GM19463 (cell line): Measurements from ENCODE around the gene AHDC1.
"Not testable (repeated sequence)": the region's sequence is repeated elsewhere in the genome, so short reads cannot be mapped to it uniquely, and the experiment has no call there.

Experiments
- ATAC-seq: cut with Tn5 transposase; IDR thresholded peaks from one replicate; pipeline ENCODE4 v1.9.1; 2021; ENCODE audit warnings: mild to moderate bottlenecking, moderate library complexity; ENCODE audit not compliant: unreplicated experiment

Gene AHDC1

GRCh38 chr1:27564710-27565649 lies 39.0 kb downstream of the AHDC1 start:
- ATAC-seq, result no peak

- no peak for ATAC-seq
Observed at GRCh38 chr1:27563591-27564471, 40.1 kb downstream of the AHDC1 start.

GRCh38 chr1:27563341-27563590 lies 40.7 kb downstream of the AHDC1 start:
- ATAC-seq, result no peak

DNA sequence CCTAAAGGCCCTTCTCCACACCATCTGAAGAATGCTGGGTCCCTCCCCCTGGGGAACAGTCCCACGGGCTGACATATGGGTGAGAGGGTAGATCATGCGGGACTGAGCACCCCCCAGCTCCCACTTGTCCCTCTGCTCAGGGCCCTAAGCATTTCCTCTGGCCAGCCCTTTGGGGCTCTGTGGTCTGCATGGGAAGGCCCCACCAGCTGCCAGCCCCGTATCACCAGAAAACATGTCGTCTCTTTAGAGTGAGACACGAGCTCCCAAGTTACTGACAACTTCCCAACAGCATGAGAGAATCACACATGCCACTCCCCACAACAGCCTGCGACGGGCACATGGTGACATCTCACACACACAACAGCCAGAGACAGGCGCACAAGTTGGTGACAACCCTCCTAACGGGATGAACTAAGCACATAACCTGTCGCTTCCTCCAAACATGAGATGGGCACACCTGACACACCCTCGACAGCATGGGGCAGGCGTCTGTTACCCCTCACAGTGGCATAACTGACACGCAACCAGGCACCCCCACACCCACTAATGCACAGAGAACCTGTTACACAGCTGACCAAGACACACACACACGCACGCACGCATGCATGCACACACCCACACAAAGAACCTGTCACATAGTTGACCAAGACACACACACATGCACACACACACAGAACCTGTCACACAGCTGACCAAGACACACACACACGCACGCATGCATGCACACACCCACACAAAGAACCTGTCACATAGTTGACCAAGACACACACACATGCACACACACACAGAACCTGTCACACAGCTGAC lies 41.2 kb downstream of the AHDC1 start:
- no peak for ATAC-seq

- ATAC-seq, result no peak
Observed at GRCh38 chr1:27562021-27562420, 41.9 kb downstream of the AHDC1 start.

- ATAC-seq, result no peak
Observed at GRCh38 chr1:27561124-27561899, 42.6 kb downstream of the AHDC1 start.

DNA sequence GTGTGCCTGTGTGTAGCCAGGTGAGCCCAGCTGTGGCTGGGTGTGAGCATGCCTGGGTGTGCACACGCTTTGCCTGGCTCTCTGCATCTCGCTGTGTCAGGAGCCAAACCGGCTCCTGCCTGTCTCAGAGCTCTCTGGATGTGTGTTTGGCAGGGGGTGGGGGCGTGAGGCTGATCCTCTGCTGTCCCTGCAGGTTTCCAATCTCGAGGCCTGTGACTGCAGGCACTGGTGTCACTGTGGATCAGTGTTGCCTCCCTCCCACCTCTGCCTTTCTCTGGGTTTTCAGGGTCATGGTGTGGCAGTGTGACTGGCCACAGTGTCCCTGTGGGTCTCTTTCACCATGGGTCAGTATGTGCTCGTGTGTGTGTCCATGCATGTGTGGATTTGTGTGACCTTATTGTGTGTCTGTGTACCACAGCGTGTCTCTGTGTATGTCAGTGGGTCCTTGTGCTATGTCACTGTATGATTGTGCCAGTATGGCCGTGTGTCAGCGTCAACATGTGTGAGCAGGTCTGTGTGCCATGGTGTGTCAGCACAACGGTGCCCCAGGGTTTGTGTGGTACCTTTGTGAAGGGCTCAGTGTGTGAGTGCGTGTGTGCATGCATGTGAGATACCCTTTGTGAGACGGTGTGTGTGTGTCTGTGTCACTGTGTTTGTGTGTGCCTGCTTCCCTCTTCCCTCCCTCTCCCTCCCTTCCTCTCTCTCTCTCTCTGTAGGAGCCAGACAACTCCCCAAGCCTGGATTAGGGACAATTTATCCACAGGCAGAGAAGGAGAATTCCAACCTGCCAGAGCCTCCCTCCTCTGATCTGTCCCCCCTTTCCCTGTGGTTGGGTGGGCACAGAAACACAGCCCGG lies 43.4 kb downstream of the AHDC1 start:
- ATAC-seq, result no peak

DNA sequence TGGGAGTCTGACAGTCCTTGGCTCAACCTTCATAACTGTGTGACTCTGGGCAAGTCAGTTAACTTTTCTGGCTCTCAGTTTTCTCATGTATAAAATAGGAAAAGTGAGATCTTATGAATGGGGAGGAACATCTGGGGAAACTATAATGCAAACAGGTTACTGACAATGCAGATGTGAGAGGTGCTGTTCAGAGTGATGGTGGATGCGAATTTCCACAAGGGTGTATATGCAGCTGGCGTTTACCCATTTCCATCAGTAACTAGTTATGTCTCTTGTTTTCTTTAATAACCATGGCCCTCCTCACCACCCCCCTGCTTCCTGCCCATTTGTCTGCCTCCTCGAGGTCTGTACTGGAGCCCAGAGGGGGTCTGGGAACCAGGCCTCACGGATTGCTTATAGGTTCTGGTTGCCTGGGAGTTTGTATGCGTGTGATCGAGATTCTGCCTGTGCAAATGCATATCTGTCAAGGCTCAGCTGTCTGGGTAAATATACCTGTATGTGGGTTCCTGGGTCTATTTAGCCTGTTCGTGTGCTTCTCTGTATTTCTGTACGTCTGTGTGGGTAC lies 44.4 kb downstream of the AHDC1 start:
- no peak for ATAC-seq

DNA sequence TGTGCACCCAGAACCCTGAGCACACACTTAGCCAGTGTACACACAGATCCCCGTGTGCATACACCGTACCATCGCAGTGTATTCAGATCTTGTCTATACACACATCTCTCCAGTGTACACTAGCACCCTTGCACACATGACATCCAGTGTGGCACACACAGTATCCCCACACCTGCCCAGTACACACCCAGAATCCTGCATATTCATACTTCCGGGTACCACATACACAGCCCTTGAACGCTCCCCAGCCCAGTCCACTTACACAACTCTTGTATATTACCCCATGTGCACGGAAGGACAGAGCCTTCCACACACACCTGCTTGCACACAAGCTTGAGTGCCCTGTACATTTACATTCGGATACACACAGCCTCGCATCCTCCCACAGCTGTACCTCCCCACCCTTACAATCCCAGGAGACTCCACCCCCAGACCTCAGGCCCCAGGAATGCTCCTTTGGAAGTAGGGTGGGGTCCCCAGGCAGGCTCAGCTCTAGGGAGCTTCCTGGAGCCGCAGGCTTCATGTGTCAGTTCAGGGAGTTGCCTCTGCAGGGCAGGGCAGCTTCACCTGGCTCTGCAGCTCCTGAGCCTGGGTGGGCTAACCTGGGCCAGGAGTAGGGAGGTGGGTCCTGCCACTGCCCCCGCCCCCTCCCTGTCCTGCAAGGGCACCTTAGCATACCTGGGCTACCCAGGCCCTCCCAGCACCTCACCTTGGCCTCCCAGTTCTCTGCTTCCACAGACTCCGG lies 46.2 kb downstream of the AHDC1 start:
- ATAC-seq, result no peak

GRCh38 chr1:27556781-27557595 lies 47.0 kb downstream of the AHDC1 start:
- ATAC-seq, result no peak

DNA sequence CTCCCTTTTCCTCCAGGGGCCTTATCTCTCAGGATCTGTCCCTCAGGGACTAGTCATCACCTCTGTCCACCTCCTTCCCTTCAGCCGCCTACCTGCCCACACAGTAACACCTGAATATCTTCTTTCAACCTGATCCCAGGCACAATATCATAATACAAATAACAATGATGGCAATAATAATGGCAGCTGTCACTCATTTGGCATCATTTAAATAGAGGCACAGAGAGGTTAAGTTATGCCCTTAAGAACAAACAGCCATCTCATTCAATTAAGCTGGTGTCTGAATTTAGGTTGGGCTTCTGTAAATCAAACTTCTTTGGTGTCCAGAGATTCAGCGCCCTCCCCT lies 47.5 kb downstream of the AHDC1 start:
- no peak for ATAC-seq

DNA sequence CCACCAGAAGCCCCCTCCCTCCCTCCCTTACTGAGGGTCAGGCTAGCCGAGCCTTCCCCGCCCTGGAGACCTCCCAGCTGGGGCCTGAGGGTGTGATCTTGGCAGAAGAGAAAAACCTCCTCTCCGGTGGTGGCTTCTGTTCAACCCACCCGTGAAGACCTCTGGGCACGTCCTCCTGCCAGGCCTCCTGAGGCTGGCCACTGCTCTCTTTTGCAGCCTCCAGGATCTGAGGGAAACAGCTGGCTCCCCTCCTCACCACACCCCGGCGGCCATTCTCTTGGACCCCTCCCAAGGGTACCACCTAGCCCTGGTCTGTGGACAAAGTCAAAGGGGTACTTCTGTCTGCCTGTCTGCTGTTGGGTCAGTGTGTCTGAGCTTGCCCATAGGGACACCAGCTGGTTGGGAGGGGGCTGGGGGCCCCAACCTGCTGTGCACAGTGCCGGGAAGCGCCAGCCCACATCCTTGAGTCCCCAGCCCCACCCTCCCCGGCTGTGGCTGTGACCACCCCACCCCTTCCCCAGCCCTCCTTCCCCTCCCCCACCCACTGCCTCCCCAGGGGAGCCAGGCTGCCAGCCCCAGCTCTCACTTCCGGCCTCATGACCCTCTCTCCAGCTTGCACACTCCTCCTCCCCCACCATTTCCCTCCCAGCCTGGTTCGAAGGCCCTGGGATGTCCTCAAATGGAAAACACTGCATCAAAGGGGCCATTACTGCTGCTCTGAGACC lies 48.1 kb downstream of the AHDC1 start:
- ATAC-seq, result no peak

GRCh38 chr1:27554759-27555699 lies 48.9 kb downstream of the AHDC1 start:
- no peak for ATAC-seq

GRCh38 chr1:27554293-27554692 lies 49.7 kb downstream of the AHDC1 start:
- no peak for ATAC-seq

DNA sequence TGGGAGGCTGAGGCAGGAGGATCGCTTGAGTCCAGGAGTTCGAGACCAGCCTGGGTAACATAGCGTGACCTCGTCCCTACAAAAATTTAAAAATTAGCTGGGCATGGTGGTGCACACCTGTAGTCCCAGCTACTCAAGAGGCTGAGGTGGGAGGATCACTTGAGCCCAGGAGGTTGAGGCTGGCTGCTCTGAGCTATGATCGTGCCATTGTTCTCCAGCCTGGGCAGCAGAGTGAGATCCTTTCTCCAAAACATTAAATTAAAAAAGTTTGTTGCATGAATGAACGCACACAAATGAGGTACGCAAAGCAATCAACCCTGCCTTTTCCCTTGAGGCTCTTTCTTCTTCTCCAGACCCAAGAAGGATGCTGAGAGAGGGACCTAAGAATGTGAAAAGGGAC lies 50.1 kb downstream of the AHDC1 start:
- not testable (repeated sequence) for ATAC-seq

DNA sequence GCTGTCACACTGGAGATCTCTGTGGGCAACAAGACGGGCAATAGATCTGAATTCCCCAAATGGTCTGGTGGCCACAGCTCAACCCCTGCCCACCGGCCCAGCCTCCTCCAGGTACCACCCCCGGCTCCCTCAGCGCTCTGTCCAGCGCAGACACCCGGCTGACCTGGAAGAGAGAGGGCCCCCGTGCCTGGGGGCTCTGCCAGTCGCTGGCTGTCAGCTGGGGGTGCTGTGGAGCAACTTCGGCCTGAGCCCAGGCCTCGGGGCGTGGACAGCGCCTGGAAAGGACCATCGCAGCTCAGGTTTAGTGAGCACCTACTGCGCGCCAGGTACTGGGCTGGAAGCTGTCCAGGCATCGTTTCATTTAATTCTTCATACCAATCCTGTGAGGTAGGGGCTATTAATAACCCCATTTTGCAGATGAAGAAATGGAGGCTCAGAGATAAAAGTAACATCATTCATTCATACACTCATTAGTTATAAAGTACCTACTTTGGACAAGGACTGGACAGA lies 51.0 kb downstream of the AHDC1 start:
- ATAC-seq, result no peak
